Heart left ventricle (tissue), 13 donors: Measurements from ENCODE around the gene NRGN.

ENCODE experiments used
- POLR2A ChIP-seq, 2 donors: fragments of 450-650 bp; IDR thresholded peaks; one replicate each; pipeline ENCODE4 v1.6.1; 2017; ENCODE audit warnings: antibody characterized with exemption in 2 of 2, mild to moderate bottlenecking in 2 of 2, moderate library complexity in 2 of 2
- TF ChIP-seq, protein P1 (sequence below), 12 donors: fragments of 200-600 bp; sonication (generic) in 4 of 12; IDR thresholded peaks; one replicate each; pipeline versions ENCODE4 v1.5.0 to v1.8.0; 2018 to 2022; ENCODE audit warnings: antibody characterized with exemption in 12 of 12, mild to moderate bottlenecking in 5 of 12
- donor health status: ischemic (EF 13 %, LVEDD 7.1; RV severe dilation, severe dysfunction).
- donor health status: DM: no; HTN: yes; CAD: no.
- donor health status: DM: no; HTN: no; CAD: no.
- donor health status: ischemic (EF 25% LVEDD 6.9; RV normal size, moderate dysfunction).
- donor health status: ischemic (EF 25% LVEDD 5.7; RV mildly dilated, moderate dysfunction).
- donor health status: ischemic (EF 35%, LVEDD 5.7; RV mildly dilated, moderate dysfunction).
- donor health status: nonischemic (EF 11% LVEDD 7.7; RV severe dilation, severe dysfunction).
- donor health status: DM: yes; HTN: yes; CAD: no.
- donor health status: PGD.
- donor health status: ischemic (EF 29% LVEDD 5.4; RV normal size, mild dysfunction).
- donor health status: nonischemic (EF 23%, LVEDD 6.1; RV moderate dilation, normal function).

DNA sequence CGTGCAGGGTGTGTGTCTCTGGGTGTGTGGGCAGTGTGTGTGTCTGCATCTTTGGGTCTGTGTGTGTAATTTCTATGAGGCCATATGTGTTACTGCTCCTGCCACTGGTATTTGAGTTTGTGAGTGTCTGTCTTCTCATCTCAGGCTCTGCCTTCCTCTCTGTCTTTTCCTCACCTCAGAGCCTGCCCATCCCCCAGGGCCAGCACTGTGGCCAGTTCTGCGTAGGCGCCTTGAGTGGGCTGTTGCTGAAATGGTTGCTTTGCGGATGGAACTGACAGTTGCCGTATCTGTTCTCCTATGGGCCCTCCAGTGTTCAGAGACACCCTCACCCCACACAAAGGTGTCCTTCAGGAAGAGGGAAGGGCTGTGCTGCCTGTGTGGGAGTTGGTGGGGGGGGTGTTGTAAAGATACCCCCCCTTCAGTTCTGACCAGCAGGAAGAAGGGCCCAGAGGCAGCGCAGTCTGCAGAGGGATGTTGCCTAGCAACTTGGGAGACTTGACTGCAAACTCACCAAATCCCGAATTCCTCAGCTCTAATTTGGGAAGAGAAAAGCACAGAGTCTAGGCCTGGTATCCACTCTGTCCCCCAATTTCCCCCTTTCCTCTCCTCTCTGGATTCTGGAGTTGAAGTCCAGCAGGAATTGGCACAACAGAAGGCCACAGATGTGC, 2.0 kb upstream of the NRGN start:
- TF ChIP-seq POLR2A (IDR thresholded peaks at IDR 0.05), result no peak
- TF ChIP-seq, protein P1, sequence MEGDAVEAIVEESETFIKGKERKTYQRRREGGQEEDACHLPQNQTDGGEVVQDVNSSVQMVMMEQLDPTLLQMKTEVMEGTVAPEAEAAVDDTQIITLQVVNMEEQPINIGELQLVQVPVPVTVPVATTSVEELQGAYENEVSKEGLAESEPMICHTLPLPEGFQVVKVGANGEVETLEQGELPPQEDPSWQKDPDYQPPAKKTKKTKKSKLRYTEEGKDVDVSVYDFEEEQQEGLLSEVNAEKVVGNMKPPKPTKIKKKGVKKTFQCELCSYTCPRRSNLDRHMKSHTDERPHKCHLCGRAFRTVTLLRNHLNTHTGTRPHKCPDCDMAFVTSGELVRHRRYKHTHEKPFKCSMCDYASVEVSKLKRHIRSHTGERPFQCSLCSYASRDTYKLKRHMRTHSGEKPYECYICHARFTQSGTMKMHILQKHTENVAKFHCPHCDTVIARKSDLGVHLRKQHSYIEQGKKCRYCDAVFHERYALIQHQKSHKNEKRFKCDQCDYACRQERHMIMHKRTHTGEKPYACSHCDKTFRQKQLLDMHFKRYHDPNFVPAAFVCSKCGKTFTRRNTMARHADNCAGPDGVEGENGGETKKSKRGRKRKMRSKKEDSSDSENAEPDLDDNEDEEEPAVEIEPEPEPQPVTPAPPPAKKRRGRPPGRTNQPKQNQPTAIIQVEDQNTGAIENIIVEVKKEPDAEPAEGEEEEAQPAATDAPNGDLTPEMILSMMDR (IDR thresholded peaks at IDR 0.05), result no peak
